ENCODE results near the gene TRA2A. TPM values are rescaled to one million over a fixed set of nuclear protein-coding genes. Genes with fewer than 3 reads are reported as not detected.

The TRA2A gene
- total and polyA plus RNA-seq, 10 of the 15 experiments (the other 5 are each of a cell fraction or from before 2014, with no cell fraction given), result 25.0 to 224 (median 91.3) TPM

- TF ChIP-seq ZBTB11 (CRISPR knock-in tag; IDR thresholded peaks at IDR 0.05), result no peak
- TF ChIP-seq MTA2 (IDR thresholded peaks at IDR 0.05; ENCODE audit: low read depth), result peak; percentile 8; the same call in 1 of the 2 replicates
- no peak for TF ChIP-seq CEBPZ (IDR thresholded peaks at IDR 0.05; ENCODE audit: low read depth, low read length)
- no peak for TF ChIP-seq RAD51 (IDR thresholded peaks at IDR 0.05)
- TF ChIP-seq SIN3A (IDR thresholded peaks at IDR 0.05; ENCODE audit: low read depth, low read length), result peak; percentile 24; the same call in 1 of the 2 replicates
- no peak for TF ChIP-seq SMC3 (IDR thresholded peaks at IDR 0.05; ENCODE audit: borderline replicate concordance, low read length)
- no peak for TF ChIP-seq CBX5 (IDR thresholded peaks at IDR 0.05; ENCODE audit: low read depth)
- no peak for TF ChIP-seq HDAC6 (IDR thresholded peaks at IDR 0.05; ENCODE audit: unreplicated experiment)
- TF ChIP-seq PKNOX1 (IDR thresholded peaks at IDR 0.05), result no peak
- no peak for TF ChIP-seq POLR2AphosphoS5 (IDR thresholded peaks at IDR 0.05; ENCODE audit: low read length)
- 0 out of 2 replicates have a peak, but pooled peaks have one; percentile 70 for TF ChIP-seq WRNIP1 (IDR thresholded peaks at IDR 0.05; ENCODE audit: borderline replicate concordance, low read depth, low read length)
- TF ChIP-seq YBX1 (IDR thresholded peaks at IDR 0.05), result no peak
- TF ChIP-seq SMAD1 (IDR thresholded peaks at IDR 0.05; ENCODE audit: low read depth, partially characterized antibody), result no peak
- TF ChIP-seq ETV6 (conservative IDR thresholded peaks at IDR 0.05 in 1 of 2, IDR thresholded peaks at IDR 0.05 in 1 of 2; ENCODE audit: borderline replicate concordance in 1 of 2, low read depth in 1 of 2), result no peak; a peak in 1 of 4 replicates
- TF ChIP-seq TBL1XR1 (IDR thresholded peaks at IDR 0.05; ENCODE audit: low read depth, low read length), result 0 out of 2 replicates have a peak, but pooled peaks have one; percentile 34
- TF ChIP-seq CEBPB (IDR thresholded peaks at IDR 0.05; ENCODE audit: borderline replicate concordance in 1 of 2, low read depth in 2 of 2, low read length in 2 of 2), result no peak
- TF ChIP-seq DPF2 (IDR thresholded peaks at IDR 0.05), result 0 out of 2 replicates have a peak, but pooled peaks have one; percentile 2
- TF ChIP-seq ZNF24 (IDR thresholded peaks at IDR 0.05), result no peak
- no peak for TF ChIP-seq MTA3 (IDR thresholded peaks at IDR 0.05; ENCODE audit: borderline replicate concordance, low read length)
- TF ChIP-seq E4F1 (IDR thresholded peaks at IDR 0.05; ENCODE audit: borderline replicate concordance, partially characterized antibody), result no peak
These were observed 559 bp downstream of the TRA2A start (continued) for GRCh38 chr7:23531050-23531793.

Measured in GM12878 (cell line).